H9 (cell line): ENCODE data around the gene NCAPH2. TPM values are rescaled to one million over a fixed set of nuclear protein-coding genes. Genes with fewer than 3 reads are reported as not detected.

ENCODE experiments used
- DNase-seq: peaks from one replicate; pipeline ENCODE4 v3.0.0-alpha.2; 2017
- H2AFZ ChIP-seq: one replicate; pipeline ENCODE4 v1.6.1; 2013; ENCODE audit warnings: mild to moderate bottlenecking, low read length, control low read depth, moderate library complexity
- H2AK5ac ChIP-seq: 2 replicates; pipeline ENCODE4 v1.6.1; 2013; ENCODE audit warnings: low read length, control low read depth, mixed read lengths; ENCODE audit not compliant: insufficient read length
- H2BK120ac ChIP-seq: one replicate; pipeline ENCODE4 v1.6.1; 2013; ENCODE audit warnings: low read depth, mild to moderate bottlenecking, low read length, control low read depth, inconsistent platforms; ENCODE audit not compliant: poor library complexity, severe bottlenecking
- H2BK12ac ChIP-seq: 2 replicates; pipeline ENCODE4 v1.6.1; 2013; ENCODE audit warnings: low read length, control low read depth, mixed read lengths, low read depth; ENCODE audit not compliant: insufficient read length
- H2BK15ac ChIP-seq: 2 replicates; pipeline ENCODE4 v1.6.1; 2013; ENCODE audit warnings: low read depth, low read length, control low read depth
- H2BK20ac ChIP-seq: one replicate; pipeline ENCODE4 v1.6.1; 2013; ENCODE audit warnings: low read depth, mild to moderate bottlenecking, low read length, control low read depth, inconsistent platforms; ENCODE audit not compliant: poor library complexity, severe bottlenecking
- H2BK5ac ChIP-seq: 2 replicates; pipeline ENCODE4 v1.6.1; 2013; ENCODE audit warnings: low read length, control low read depth, mixed read lengths; ENCODE audit not compliant: insufficient read length
- H3K14ac ChIP-seq: 2 replicates; pipeline ENCODE4 v1.6.1; 2013; ENCODE audit warnings: low read length, control low read depth; ENCODE audit not compliant: insufficient read depth
- H3K18ac ChIP-seq: 2 replicates; pipeline ENCODE4 v1.6.1; 2013; ENCODE audit warnings: low read depth, mild to moderate bottlenecking, mixed read lengths, low read length, control low read depth; ENCODE audit not compliant: insufficient read length
- H3K23ac ChIP-seq: 2 replicates; pipeline ENCODE4 v1.6.1; 2013; ENCODE audit warnings: low read length, control low read depth, mixed read lengths, low read depth; ENCODE audit not compliant: insufficient read length
- H3K23me2 ChIP-seq: 2 replicates; pipeline ENCODE4 v1.6.1; 2013; ENCODE audit warnings: low read depth, mild to moderate bottlenecking, mixed read lengths, low read length, control low read depth; ENCODE audit not compliant: insufficient read length, poor library complexity, severe bottlenecking
- H3K27ac ChIP-seq: 2 replicates; pipeline ENCODE4 v1.5.1; 2013; ENCODE audit warnings: low read length, control low read depth, mixed read lengths, low read depth; ENCODE audit not compliant: insufficient read length
- H3K27me3 ChIP-seq: 2 replicates; pipeline ENCODE4 v1.6.1; 2013; ENCODE audit warnings: low read length, control low read depth, inconsistent platforms; ENCODE audit not compliant: insufficient read depth
- H3K4ac ChIP-seq: 2 replicates; pipeline ENCODE4 v1.6.1; 2013; ENCODE audit warnings: low read depth, mild to moderate bottlenecking, control low read depth, inconsistent platforms, low read length, moderate library complexity
- H3K4me1 ChIP-seq: 2 replicates; pipeline ENCODE4 v1.6.1; 2013; ENCODE audit warnings: low read length, control low read depth, inconsistent platforms; ENCODE audit not compliant: insufficient read depth
- H3K4me2 ChIP-seq: 2 replicates; pipeline ENCODE4 v1.6.1; 2013; ENCODE audit warnings: low read length, control low read depth, mixed read lengths; ENCODE audit not compliant: insufficient read length, insufficient read depth
- H3K56ac ChIP-seq: 2 replicates; pipeline ENCODE4 v1.6.1; 2013; ENCODE audit warnings: low read depth, mild to moderate bottlenecking, mixed read lengths, low read length, control low read depth; ENCODE audit not compliant: insufficient read length
- H3K79me1 ChIP-seq: 2 replicates; pipeline ENCODE4 v1.6.1; 2013; ENCODE audit warnings: low read depth, mild to moderate bottlenecking, moderate library complexity, low read length, control low read depth, inconsistent platforms; ENCODE audit not compliant: insufficient read depth, poor library complexity, severe bottlenecking
- H3K79me2 ChIP-seq: 2 replicates; pipeline ENCODE4 v1.6.1; 2013; ENCODE audit warnings: low read length, control low read depth, inconsistent platforms; ENCODE audit not compliant: insufficient read depth
- H3K9ac ChIP-seq: 2 replicates; pipeline ENCODE4 v1.6.1; 2013; ENCODE audit warnings: low read length, control low read depth, mixed read lengths; ENCODE audit not compliant: insufficient read length; ENCODE audit errors: extremely low read depth
- H3K9me3 ChIP-seq: one replicate; pipeline ENCODE4 v1.6.1; 2013; ENCODE audit warnings: low read depth, low read length, inconsistent platforms; ENCODE audit not compliant: control insufficient read depth
- H3T11ph ChIP-seq: one replicate; pipeline ENCODE4 v1.6.1; 2013; ENCODE audit warnings: mild to moderate bottlenecking, low read length, control low read depth, inconsistent platforms
- H4K20me1 ChIP-seq: one replicate; pipeline ENCODE4 v1.6.1; 2013; ENCODE audit not compliant: control insufficient read depth, insufficient read length, insufficient read depth
- H4K5ac ChIP-seq: 2 replicates; pipeline ENCODE4 v1.6.1; 2013; ENCODE audit warnings: low read depth, mild to moderate bottlenecking, mixed read lengths, low read length, control low read depth; ENCODE audit not compliant: insufficient read length
- H4K8ac ChIP-seq: replicated peaks from 2 replicates; pipeline ENCODE4 v1.6.1; 2013; ENCODE audit warnings: low read length, control low read depth, mixed read lengths, low read depth; ENCODE audit not compliant: insufficient read length
- H4K91ac ChIP-seq: 2 replicates; pipeline ENCODE4 v1.6.1; 2013; ENCODE audit warnings: low read depth, mild to moderate bottlenecking, moderate library complexity, mixed read lengths, low read length, control low read depth; ENCODE audit not compliant: insufficient read length
- H3K27ac Mint-ChIP-seq, 3 experiments: 2 replicates in 2 of 3; 3 replicates in 1 of 3; pipeline ENCODE4 v1.8.0; 2020 to 2021; ENCODE audit warnings: mixed read lengths in 3 of 3, mild to moderate bottlenecking in 1 of 3, moderate library complexity in 1 of 3
- H3K27me3 Mint-ChIP-seq: 2 replicates; pipeline ENCODE4 v1.8.0; 2021; ENCODE audit warnings: low read depth, mild to moderate bottlenecking, moderate library complexity, mixed read lengths
- H3K36me3 Mint-ChIP-seq, 3 experiments: 2 replicates in 2 of 3; 3 replicates in 1 of 3; pipeline ENCODE4 v1.8.0; 2020 to 2021; ENCODE audit warnings: low read depth in 3 of 3, mixed read lengths in 3 of 3; ENCODE audit not compliant: insufficient read depth in 1 of 3
- H3K4me1 Mint-ChIP-seq, 2 experiments: 2 replicates each; pipeline ENCODE4 v1.8.0; 2020; ENCODE audit warnings: mixed read lengths in 2 of 2
- H3K4me3 Mint-ChIP-seq, 2 experiments: 2 replicates in 1 of 2; 3 replicates in 1 of 2; pipeline ENCODE4 v1.8.0; 2020 to 2021; ENCODE audit warnings: mild to moderate bottlenecking in 2 of 2, mixed read lengths in 2 of 2, moderate library complexity in 1 of 2
- H3K9me3 Mint-ChIP-seq, 2 experiments: 2 replicates in 1 of 2; 3 replicates in 1 of 2; pipeline ENCODE4 v1.8.0; 2020; ENCODE audit warnings: mild to moderate bottlenecking in 2 of 2, mixed read lengths in 2 of 2, moderate library complexity in 1 of 2
- WGBS: extraction: QIAGEN DNeasy Blood & Tissue Kit; methylation state at CpG from one replicate; pipeline ENCODE4 v1.1.7; 2013; ENCODE audit warnings: missing lambda C conversion rate, low lambda C conversion rate, mixed read lengths; ENCODE audit not compliant: insufficient read length; ENCODE audit errors: extremely low coverage; 5-methylcytosine and 5-hydroxymethylcytosine counted together
- total RNA-seq: library from RNA; stranded (reverse); gene quantifications from 2 replicates; pipeline ENCODE4 v1.2.1, GENCODE V29; 2021
- TF ChIP-seq, protein P1 (sequence below): fragments of 200-600 bp; sonication (generic); conservative IDR thresholded peaks from 3 replicates; pipeline ENCODE4 v1.8.0; 2021; ENCODE audit warnings: antibody characterized with exemption, mild to moderate bottlenecking

NCAPH2 gene
- total RNA-seq, 1 experiment from 2014 or later = 76.2 TPM

DNA sequence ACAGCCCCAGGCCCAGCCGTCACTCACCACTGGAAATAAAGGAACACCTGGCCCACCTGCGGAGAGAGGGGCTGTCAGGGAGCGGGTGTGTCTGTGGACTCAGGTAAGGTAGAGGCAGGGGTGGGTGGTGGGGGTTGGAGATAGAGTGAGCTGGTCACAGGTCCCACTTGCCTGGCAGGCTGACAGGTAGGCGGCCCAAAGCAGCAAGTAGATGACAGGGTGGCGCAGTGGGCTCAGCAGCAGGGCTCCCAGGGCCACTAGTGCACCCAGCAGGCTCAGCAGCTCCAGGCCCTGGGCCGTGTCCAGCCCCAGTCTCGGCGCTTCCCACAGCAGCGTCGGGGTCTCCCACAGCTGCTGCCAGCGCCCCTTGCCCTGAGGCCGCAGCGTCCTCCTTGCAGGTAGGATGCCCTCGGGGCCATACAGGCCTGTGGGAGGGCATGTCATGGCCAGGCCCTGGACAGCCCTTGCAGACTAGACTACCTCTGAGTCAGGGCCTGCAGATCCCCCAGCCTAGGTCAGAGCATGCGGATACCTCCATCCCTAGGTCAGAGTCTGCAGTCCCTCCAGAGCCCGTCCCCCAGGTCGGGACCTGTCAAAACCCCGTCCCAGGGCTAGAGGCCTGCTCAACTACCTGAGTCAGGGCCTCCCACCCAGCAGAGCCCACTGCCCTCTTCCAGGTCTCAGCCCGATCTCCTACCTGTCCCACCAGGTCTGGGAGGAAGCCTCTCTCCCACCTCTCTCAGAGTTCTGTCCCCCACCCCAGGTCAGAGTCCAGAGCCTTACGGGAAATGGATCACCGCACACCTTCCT is 1.2 kb upstream of the NCAPH2 start:
- Histone ChIP-seq H3K9me3 (no peaks in the 10 kb centered on the region), H3K9ac (peak overlapping the region; percentile 76), H2AFZ (no peak overlapping the region), H2BK5ac (no peak overlapping the region), H3K79me2 (peaks cover 9% of the 10 kb centered on the region; the same call in 1 of the 2 replicates), H3K18ac (no peak overlapping the region), H4K91ac (no peak overlapping the region), H3K79me1 (peaks cover 7% of the 10 kb centered on the region), H2BK20ac (no peak overlapping the region), H4K5ac (no peak overlapping the region), H3K27me3 (no peaks in the 10 kb centered on the region), H3K4me1 (no peaks in the 10 kb centered on the region), H2AK5ac (no peak overlapping the region), H2BK15ac (no peak overlapping the region), H3T11ph (no peak overlapping the region), H3K23ac (no peak overlapping the region), H3K4me2 (peak overlapping the region; percentile 93), H3K4ac (no peak overlapping the region), H2BK120ac (no peak overlapping the region), H3K23me2 (peaks cover 12% of the 10 kb centered on the region), H4K8ac (no peak overlapping the region), H4K20me1 (no peaks in the 10 kb centered on the region), H3K14ac (peak overlapping the region; percentile 77), H3K56ac (no peak overlapping the region), H3K27ac (no peak overlapping the region), H2BK12ac (no peak overlapping the region)
- Mint-ChIP-seq H3K4me1 (peaks cover 10 to 14% of the 10 kb centered on the region in 2 experiments), H3K27me3 (no peaks in the 10 kb centered on the region), H3K36me3 (peaks cover 0 to 3% (median 0%) of the 10 kb centered on the region in 3 experiments; a peak in 2 of 7 replicates), H3K27ac (peak overlapping the region in 1 of 3 experiments; percentile 82; a peak in 2 of 7 replicates), H3K4me3 (peak overlapping the region; percentile 92 to 96), H3K9me3 (no peaks in the 10 kb centered on the region)
- peak; percentile 44 for DNase-seq
- TF ChIP-seq, protein P1, sequence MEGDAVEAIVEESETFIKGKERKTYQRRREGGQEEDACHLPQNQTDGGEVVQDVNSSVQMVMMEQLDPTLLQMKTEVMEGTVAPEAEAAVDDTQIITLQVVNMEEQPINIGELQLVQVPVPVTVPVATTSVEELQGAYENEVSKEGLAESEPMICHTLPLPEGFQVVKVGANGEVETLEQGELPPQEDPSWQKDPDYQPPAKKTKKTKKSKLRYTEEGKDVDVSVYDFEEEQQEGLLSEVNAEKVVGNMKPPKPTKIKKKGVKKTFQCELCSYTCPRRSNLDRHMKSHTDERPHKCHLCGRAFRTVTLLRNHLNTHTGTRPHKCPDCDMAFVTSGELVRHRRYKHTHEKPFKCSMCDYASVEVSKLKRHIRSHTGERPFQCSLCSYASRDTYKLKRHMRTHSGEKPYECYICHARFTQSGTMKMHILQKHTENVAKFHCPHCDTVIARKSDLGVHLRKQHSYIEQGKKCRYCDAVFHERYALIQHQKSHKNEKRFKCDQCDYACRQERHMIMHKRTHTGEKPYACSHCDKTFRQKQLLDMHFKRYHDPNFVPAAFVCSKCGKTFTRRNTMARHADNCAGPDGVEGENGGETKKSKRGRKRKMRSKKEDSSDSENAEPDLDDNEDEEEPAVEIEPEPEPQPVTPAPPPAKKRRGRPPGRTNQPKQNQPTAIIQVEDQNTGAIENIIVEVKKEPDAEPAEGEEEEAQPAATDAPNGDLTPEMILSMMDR = no peak
- WGBS = no CpG with 5 or more reads among the region's 21 CpGs
